Liver (tissue), 9 donors: ENCODE data around the gene SERPINH1. TPM values are rescaled to one million over a fixed set of nuclear protein-coding genes. Genes with fewer than 3 reads are reported as not detected.

Source experiments
- DNase-seq: peaks from one replicate; pipeline ENCODE4 v3.0.0-alpha.2; 2017; ENCODE audit warnings: low spot score
- H3K27ac ChIP-seq, 2 donors: one replicate each; pipeline ENCODE4 v1.7.0; 2013; ENCODE audit warnings: inconsistent platforms in 2 of 2, low read length in 2 of 2, control low read depth in 1 of 2, low read depth in 1 of 2, mild to moderate bottlenecking in 1 of 2
- H3K27me3 ChIP-seq, 4 donors: one replicate each; pipeline versions ENCODE4 v1.6.1 to v1.7.0; 2013; ENCODE audit warnings: low read length in 3 of 4, inconsistent platforms in 1 of 4, mild to moderate bottlenecking in 1 of 4, moderate library complexity in 1 of 4; ENCODE audit not compliant: control insufficient read depth in 4 of 4, insufficient read depth in 4 of 4
- H3K36me3 ChIP-seq, 4 donors: one replicate each; pipeline versions ENCODE4 v1.6.1 to v1.7.0; 2013; ENCODE audit warnings: low read length in 3 of 4, mild to moderate bottlenecking in 3 of 4, low read depth in 1 of 4, moderate library complexity in 1 of 4; ENCODE audit not compliant: control insufficient read depth in 4 of 4, insufficient read depth in 3 of 4
- H3K4me1 ChIP-seq, 4 donors: one replicate each; pipeline versions ENCODE4 v1.6.1 to v1.7.0; 2013; ENCODE audit warnings: low read length in 3 of 4, mild to moderate bottlenecking in 3 of 4, moderate library complexity in 1 of 4; ENCODE audit not compliant: control insufficient read depth in 4 of 4, insufficient read depth in 4 of 4
- H3K4me3 ChIP-seq, 3 donors: one replicate each; pipeline versions ENCODE4 v1.6.1 to v1.7.0; 2013; ENCODE audit warnings: low read length in 3 of 3, control low read depth in 1 of 3, low read depth in 1 of 3, mild to moderate bottlenecking in 1 of 3
- H3K9ac ChIP-seq, 2 donors: one replicate each; pipeline ENCODE4 v1.7.0; 2013; ENCODE audit warnings: low read length in 2 of 2, mild to moderate bottlenecking in 2 of 2, moderate library complexity in 2 of 2, control low read depth in 1 of 2, low read depth in 1 of 2
- H3K9me3 ChIP-seq, 4 donors: one replicate each; pipeline versions ENCODE4 v1.6.1 to v1.7.0; 2013; ENCODE audit warnings: low read length in 3 of 4; ENCODE audit not compliant: control insufficient read depth in 4 of 4
- ATF3 ChIP-seq: IDR thresholded peaks from 2 replicates; pipeline ENCODE4 v1.6.1; 2016; ENCODE audit warnings: antibody characterized with exemption
- CTCF ChIP-seq: fragments of 150-350 bp; IDR thresholded peaks from 2 replicates; pipeline ENCODE4 v1.5.1; 2017; ENCODE audit warnings: improper control_type of control experiment, low read depth, low read length; ENCODE audit not compliant: missing input control
- EGR1 ChIP-seq, 2 donors: IDR thresholded peaks; 2 replicates each; pipeline ENCODE4 v1.6.1; 2016 to 2018; ENCODE audit warnings: antibody characterized with exemption in 2 of 2, low read depth in 2 of 2
- FOXA2 ChIP-seq: IDR thresholded peaks from 2 replicates; pipeline ENCODE4 v1.6.1; 2016; ENCODE audit warnings: antibody characterized with exemption
- GABPA ChIP-seq, 2 donors: IDR thresholded peaks in 1 of 2; conservative IDR thresholded peaks in 1 of 2; 2 replicates each; pipeline ENCODE4 v1.6.1; 2016; ENCODE audit warnings: antibody characterized with exemption in 2 of 2, mild to moderate bottlenecking in 1 of 2, moderate library complexity in 1 of 2
- HNF4A ChIP-seq, 2 donors: conservative IDR thresholded peaks; 2 replicates each; pipeline ENCODE4 v1.6.1; 2016; ENCODE audit warnings: antibody characterized with exemption in 2 of 2, mild to moderate bottlenecking in 2 of 2
- HNF4G ChIP-seq: IDR thresholded peaks from 2 replicates; pipeline ENCODE4 v1.6.1; 2016; ENCODE audit warnings: antibody characterized with exemption
- JUND ChIP-seq, 2 donors: IDR thresholded peaks; 2 replicates each; pipeline ENCODE4 v1.6.1; 2016; ENCODE audit warnings: antibody characterized with exemption in 2 of 2
- MAX ChIP-seq: IDR thresholded peaks from 2 replicates; pipeline ENCODE4 v1.6.1; 2016; ENCODE audit warnings: antibody characterized with exemption
- NR2F2 ChIP-seq: IDR thresholded peaks from 2 replicates; pipeline ENCODE4 v1.6.1; 2016; ENCODE audit warnings: antibody characterized with exemption
- RAD21 ChIP-seq, 2 donors: IDR thresholded peaks; 2 replicates each; pipeline ENCODE4 v1.6.1; 2016; ENCODE audit warnings: antibody characterized with exemption in 2 of 2, mild to moderate bottlenecking in 2 of 2
- RXRA ChIP-seq, 2 donors: IDR thresholded peaks; 2 replicates each; pipeline ENCODE4 v1.6.1; 2017 to 2018; ENCODE audit warnings: antibody characterized with exemption in 2 of 2, mild to moderate bottlenecking in 1 of 2
- SP1 ChIP-seq: IDR thresholded peaks from 2 replicates; pipeline ENCODE4 v1.6.1; 2018; ENCODE audit warnings: antibody characterized with exemption, mild to moderate bottlenecking
- TAF1 ChIP-seq: conservative IDR thresholded peaks from 2 replicates; pipeline ENCODE4 v1.6.1; 2016; ENCODE audit warnings: antibody characterized with exemption, mild to moderate bottlenecking
- YY1 ChIP-seq: IDR thresholded peaks from 2 replicates; pipeline ENCODE4 v1.6.1; 2016; ENCODE audit warnings: antibody characterized with exemption, mild to moderate bottlenecking
- ZBTB33 ChIP-seq: IDR thresholded peaks from 2 replicates; pipeline ENCODE4 v1.6.1; 2016; ENCODE audit warnings: antibody characterized with exemption
- WGBS: extraction: QIAGEN DNeasy Blood & Tissue Kit; methylation state at CpG from one replicate; pipeline ENCODE4 v1.1.7; 2013; 5-methylcytosine and 5-hydroxymethylcytosine counted together
- polyA plus RNA-seq, 2 donors: library from polyadenylated mRNA; stranded (reverse) in 1 of 2; unstranded in 1 of 2; fragments of 200-250 nt in 1 of 2; fragments of >200 nt in 1 of 2; fragmentation: Nextera tagmentation in 1 of 2; extraction: Ambion mirVana in 1 of 2; gene quantifications; one replicate each; pipeline versions ENCODE4 v1.2.1 to v1.2.3, GENCODE V29; 2013 to 2015
- total RNA-seq, 2 donors: library from RNA; depleted of rRNA; stranded (reverse); fragments of >200 nt; gene quantifications; one replicate each; pipeline ENCODE4 v1.2.3, GENCODE V29; 2014
- donor health status: healthy.
- donor health status: healthy.
- donor health status: healthy.
- donor health status: healthy.
- donor health status: healthy.

SERPINH1 gene
- total and polyA plus RNA-seq, 4 donors: 5.0 to 118 (median 68.7) TPM

GRCh38 chr11:75563978-75564552, 2.0 kb downstream of the SERPINH1 start:
- H3K27me3 ChIP-seq: no peaks in the 10 kb centered on the region
- H3K36me3 ChIP-seq: peaks cover 8 to 28% (median 13%) of the 10 kb centered on the region in 4 donors
- peak overlapping the region; percentile 89 to 98 for H3K27ac ChIP-seq
- H3K9ac ChIP-seq: peak overlapping the region; percentile 48 to 91
- H3K9me3 ChIP-seq: no peaks in the 10 kb centered on the region
- TF ChIP-seq CTCF: peak; percentile 18
- no peak for TF ChIP-seq HNF4G
- 68% methylated on average over 9 of the region's 9 CpGs for WGBS
- H3K4me1 ChIP-seq: peaks cover 15 to 38% (median 25%) of the 10 kb centered on the region in 4 donors
- peak overlapping the region in 2 of 3 donors; percentile 80 to 87 for H3K4me3 ChIP-seq
- DNase-seq: no peak

GRCh38 chr11:75565221-75565814, 3.3 kb downstream of the SERPINH1 start:
- Histone ChIP-seq H3K27ac (peak overlapping the region; percentile 16 to 34), H3K4me1 (peaks cover 15 to 35% (median 25%) of the 10 kb centered on the region in 4 donors), H3K4me3 (no peak overlapping the region), H3K9ac (no peak overlapping the region), H3K27me3 (no peaks in the 10 kb centered on the region), H3K9me3 (no peaks in the 10 kb centered on the region), H3K36me3 (peaks cover 12 to 38% (median 21%) of the 10 kb centered on the region in 4 donors)
- DNase-seq: no peak
- 52% methylated on average over 5 of the region's 5 CpGs for WGBS
- TF ChIP-seq SP1: no peak
- no peak for TF ChIP-seq HNF4A (conservative IDR thresholded peaks at IDR 0.05)
- TF ChIP-seq JUND (IDR thresholded peaks at IDR 0.05): peak in 1 of 2 donors; percentile 82
- no peak for TF ChIP-seq FOXA2
- peak in 1 of 2 donors; percentile 49 for TF ChIP-seq RXRA (IDR thresholded peaks at IDR 0.05)

- H3K36me3 ChIP-seq: peaks cover 14 to 46% (median 26%) of the 10 kb centered on the region in 4 donors
- TF ChIP-seq TAF1 (no peak), NR2F2 (no peak), RAD21 (IDR thresholded peaks at IDR 0.05) (no peak), EGR1 (IDR thresholded peaks at IDR 0.05; ENCODE audit: low read depth in 2 of 2) (no peak), ATF3 (no peak), GABPA (IDR thresholded peaks at IDR 0.05 in 1 of 2, conservative IDR thresholded peaks at IDR 0.05 in 1 of 2) (no peak), ZBTB33 (no peak), FOXA2 (no peak), CTCF (no peak), MAX (no peak), YY1 (no peak), HNF4A (conservative IDR thresholded peaks at IDR 0.05) (no peak), SP1 (no peak), RXRA (IDR thresholded peaks at IDR 0.05) (no peak), JUND (IDR thresholded peaks at IDR 0.05) (no peak), HNF4G (no peak)
Observed at GRCh38 chr11:75565916-75566762, 4.1 kb downstream of the SERPINH1 start.

More at GRCh38 chr11:75565916-75566762, 4.1 kb downstream of the SERPINH1 start:
- Histone ChIP-seq H3K4me1 (peaks cover 15 to 35% (median 25%) of the 10 kb centered on the region in 4 donors), H3K4me3 (no peak overlapping the region), H3K9ac (no peak overlapping the region), H3K9me3 (no peaks in the 10 kb centered on the region), H3K27ac (peak overlapping the region in 1 of 2 donors; percentile 34), H3K27me3 (no peaks in the 10 kb centered on the region)
- no peak for DNase-seq
- WGBS: 88% methylated on average over 43 of the region's 43 CpGs
